Gastroesophageal sphincter (tissue), 3 donors: ENCODE data around the gene CEP164.

Experiments used
- CTCF ChIP-seq, 4 experiments: fragments of 200-600 bp in 2 of 4; fragments of 450-650 bp in 2 of 4; sonication (generic) in 1 of 4; IDR thresholded peaks; one replicate each; pipeline ENCODE4 v1.5.1; 2017 to 2019; ENCODE audit warnings: antibody characterized with exemption in 4 of 4, mild to moderate bottlenecking in 2 of 4, moderate library complexity in 2 of 4
- EP300 ChIP-seq: sonication (generic); formaldehyde crosslinking; IDR thresholded peaks from one replicate; pipeline ENCODE4 v1.6.1; 2017; ENCODE audit warnings: antibody characterized with exemption, mild to moderate bottlenecking
- POLR2A ChIP-seq, 2 donors: fragments of 450-650 bp; IDR thresholded peaks; one replicate each; pipeline ENCODE4 v1.6.1; 2017; ENCODE audit warnings: antibody characterized with exemption in 2 of 2, mild to moderate bottlenecking in 2 of 2, moderate library complexity in 1 of 2
- POLR2AphosphoS5 ChIP-seq: sonication (generic); formaldehyde crosslinking; IDR thresholded peaks from one replicate; pipeline ENCODE4 v1.6.1; 2017; ENCODE audit warnings: antibody characterized with exemption

- TF ChIP-seq CTCF (IDR thresholded peaks at IDR 0.05) (no peak), POLR2AphosphoS5 (no peak), POLR2A (IDR thresholded peaks at IDR 0.05) (no peak), EP300 (no peak)
Observed at GRCh38 chr11:117378976-117379865, 51.6 kb downstream of the CEP164 start.
